Endothelial cell of umbilical vein (primary cell): ENCODE data around the gene TEDC2. TPM values are rescaled to one million over a fixed set of nuclear protein-coding genes. Genes with fewer than 3 reads are reported as not detected.
A peak's percentile ranks its signal among the peaks of the same experiment; 100 is the strongest.

Experiments used
- BruUV-seq: library from RNA; stranded (reverse); fragments of 400-500 nt; replicated peaks from 2 replicates; lab custom pipeline; 2021; lab: Mats Ljungman, UMichigan
- CTCF ChIA-PET: fragments of 300-600, 350-600 bp; sonication (Branson Sonifier 250); formaldehyde crosslinking; loops from one replicate; lab custom pipeline; 2021; ENCODE audit warnings: antibody characterized with exemption, inconsistent platforms; lab: Charles Lee
- POLR2A ChIA-PET: fragments of 300-600, 350-600 bp; sonication (Branson Sonifier 250); formaldehyde crosslinking; loops from one replicate; lab custom pipeline; 2021; ENCODE audit warnings: antibody characterized with exemption, inconsistent platforms; lab: Charles Lee
- DNase-seq: peaks from one replicate; pipeline ENCODE4 v3.0.0-alpha.2; 2011; ENCODE audit warnings: low read depth, low spot score
- FAIRE-seq: peaks from 2 replicates; lab custom pipeline; 2011; peaks lifted over from hg19 to GRCh38; lab: Jason Lieb, UNC
- H2AFZ ChIP-seq: 2 replicates; pipeline ENCODE4 v1.6.0; 2012; ENCODE audit warnings: low read depth, low read length, control low read depth, inconsistent platforms
- H3K27ac ChIP-seq: 2 replicates; pipeline ENCODE4 v1.5.1; 2011; ENCODE audit warnings: low read depth, mild to moderate bottlenecking, control low read depth, low read length, moderate library complexity; ENCODE audit not compliant: insufficient read depth
- H3K27me3 ChIP-seq, 2 experiments: 2 replicates each; pipeline versions ENCODE4 v1.6.0 to v1.6.1; 2011; ENCODE audit warnings: low read length in 2 of 2, mixed read lengths in 1 of 2; ENCODE audit not compliant: control insufficient read depth in 2 of 2, insufficient read depth in 2 of 2
- H3K36me3 ChIP-seq, 2 experiments: 2 replicates in 1 of 2; 3 replicates in 1 of 2; pipeline ENCODE4 v1.5.1; 2011; ENCODE audit warnings: low read length in 2 of 2, mild to moderate bottlenecking in 1 of 2, moderate library complexity in 1 of 2; ENCODE audit not compliant: control insufficient read depth in 2 of 2, insufficient read depth in 2 of 2; ENCODE audit errors: extremely low read depth in 1 of 2
- H3K4me1 ChIP-seq: 3 replicates; pipeline ENCODE4 v1.5.1; 2011; ENCODE audit warnings: mild to moderate bottlenecking, low read length; ENCODE audit not compliant: control insufficient read depth, insufficient read depth; ENCODE audit errors: extremely low read depth
- H3K4me2 ChIP-seq: 2 replicates; pipeline ENCODE4 v1.6.1; 2011; ENCODE audit warnings: low read length, control low read depth, mixed read lengths; ENCODE audit not compliant: insufficient read depth
- H3K4me3 ChIP-seq, 3 experiments: fragments of 200-600 bp in 1 of 3; sonication (generic), shearing (Covaris generic) in 1 of 3; replicated peaks in 1 of 3; 2 replicates each; pipeline ENCODE4 v1.5.1; 2011 to 2016; ENCODE audit warnings: control low read depth in 3 of 3, low read length in 3 of 3, mild to moderate bottlenecking in 2 of 3, inconsistent platforms in 1 of 3, low read depth in 1 of 3, moderate library complexity in 1 of 3; ENCODE audit not compliant: insufficient read depth in 1 of 3
- H3K79me2 ChIP-seq: 2 replicates; pipeline ENCODE4 v1.6.0; 2012; ENCODE audit warnings: low read length, inconsistent platforms; ENCODE audit not compliant: control insufficient read depth, insufficient read depth
- H3K9ac ChIP-seq: replicated peaks from 2 replicates; pipeline ENCODE3; 2011; ENCODE audit warnings: low read length, control low read depth; ENCODE audit not compliant: insufficient read depth; ENCODE audit errors: extremely low read depth
- H3K9me1 ChIP-seq: replicated peaks from 3 replicates; pipeline ENCODE4 v1.6.0; 2011; ENCODE audit warnings: mild to moderate bottlenecking, low read length; ENCODE audit not compliant: control insufficient read depth, insufficient read depth; ENCODE audit errors: extremely low read depth
- H3K9me3 ChIP-seq: replicated peaks from 2 replicates; pipeline ENCODE4 v1.5.1; 2012; ENCODE audit warnings: low read length, inconsistent platforms; ENCODE audit not compliant: control insufficient read depth, insufficient read depth
- H4K20me1 ChIP-seq: replicated peaks from 2 replicates; pipeline ENCODE3; 2011; ENCODE audit warnings: mild to moderate bottlenecking, low read length; ENCODE audit not compliant: control insufficient read depth, insufficient read depth; ENCODE audit errors: extremely low read depth
- CTCF ChIP-seq, 2 donors: IDR thresholded peaks; 1 replicate in 1 of 2; 2 replicates in 1 of 2; pipeline ENCODE4 v1.5.1; 2011; ENCODE audit warnings: low read length in 2 of 2, mild to moderate bottlenecking in 2 of 2, moderate library complexity in 2 of 2, control low read depth in 1 of 2, inconsistent platforms in 1 of 2, low read depth in 1 of 2; ENCODE audit not compliant: insufficient read depth in 1 of 2; ENCODE audit errors: extremely low read depth in 1 of 2
- EZH2 ChIP-seq: IDR thresholded peaks from 2 replicates; pipeline ENCODE4 v1.6.1; 2012; ENCODE audit warnings: borderline replicate concordance, low read depth, mild to moderate bottlenecking, moderate library complexity, low read length, inconsistent platforms; ENCODE audit not compliant: severe bottlenecking
- FOS ChIP-seq: IDR thresholded peaks from 2 replicates; pipeline ENCODE4 v1.6.1; 2011; ENCODE audit warnings: mild to moderate bottlenecking, low read length, moderate library complexity, borderline replicate concordance; ENCODE audit not compliant: insufficient read depth
- GATA2 ChIP-seq: IDR thresholded peaks from 2 replicates; pipeline ENCODE4 v1.7.0; 2011; ENCODE audit warnings: low read depth, mild to moderate bottlenecking, moderate library complexity, mixed read lengths, low read length; ENCODE audit not compliant: insufficient read length, insufficient read depth
- JUN ChIP-seq: IDR thresholded peaks from 2 replicates; pipeline ENCODE4 v1.6.1; 2011; ENCODE audit warnings: borderline replicate concordance, low read depth; ENCODE audit not compliant: insufficient read length, insufficient read depth
- MAX ChIP-seq: IDR thresholded peaks from 2 replicates; pipeline ENCODE4 v1.6.1; 2011; ENCODE audit not compliant: insufficient read depth, insufficient read length
- MYC ChIP-seq: IDR thresholded peaks from one replicate; pipeline ENCODE4 v1.6.1; 2011; ENCODE audit warnings: mild to moderate bottlenecking, low read depth, low read length
- POLR2A ChIP-seq: IDR thresholded peaks from 2 replicates; pipeline ENCODE4 v1.6.1; 2012; ENCODE audit warnings: low read depth, mild to moderate bottlenecking, control low read depth, low read length
- POLR2AphosphoS5 ChIP-seq: IDR thresholded peaks from 2 replicates; pipeline ENCODE4 v1.6.1; 2012; ENCODE audit warnings: low read depth, mild to moderate bottlenecking, control low read depth, low read length, moderate library complexity; ENCODE audit not compliant: insufficient read depth
- dilution Hi-C: fragments of 300-500 bp; cut with MboI; formaldehyde crosslinking; loops from one replicate; pipeline ENCODE4 v1.15.0; 2019; ENCODE audit warnings: low sequenced_read_pairs; ENCODE audit not compliant: extremely low pct_ligation_motif_present
- intact Hi-C: fragments of 100-400 bp; cut with micrococcal nuclease; formaldehyde crosslinking; loops from one replicate; pipeline ENCODE4 v1.10.0; 2022
- polyA plus RNA-seq, 4 experiments: library from polyadenylated mRNA; depleted of rRNA in 3 of 4; stranded (reverse) in 3 of 4; unstranded in 1 of 4; fragments of >200 nt; gene quantifications; 2 replicates each; pipeline versions ENCODE4 v1.2.1 to v1.2.3, GENCODE V29; 2011 to 2012; ENCODE audit warnings: missing spikeins in 1 of 4
- total RNA-seq: library from RNA; stranded (reverse); gene quantifications from 2 replicates; pipeline ENCODE4 v1.2.3, GENCODE V29; 2021

TEDC2 gene
- total and polyA plus RNA-seq, 2 donors (not counting 3 experiments of a cell fraction or from before 2014, with no cell fraction given): 7.6 to 12.7 TPM

- H2AFZ ChIP-seq: no peak overlapping the region
- H3K4me2 ChIP-seq: no peak overlapping the region
- H3K27ac ChIP-seq: no peak overlapping the region
- no peak for DNase-seq
- no peak overlapping the region for H3K4me3 ChIP-seq
- CTCF ChIA-PET: no interaction called here
- H3K79me2 ChIP-seq: peaks cover 6% of the 10 kb centered on the region
- BruUV-seq: no TSS peak
- H3K4me1 ChIP-seq: peaks cover 15% of the 10 kb centered on the region
- peaks cover 18 to 22% of the 10 kb centered on the region in 2 experiments for H3K27me3 ChIP-seq
- dilution Hi-C loops (no loop called here), intact Hi-C loops (no loop called here)
- FAIRE-seq: no peak
- H4K20me1 ChIP-seq: no peaks in the 10 kb centered on the region
- no peak overlapping the region for H3K9ac ChIP-seq
- no peaks in the 10 kb centered on the region for H3K9me1 ChIP-seq
- POLR2A ChIA-PET: no interaction called here
- peak; percentile 73 for TF ChIP-seq EZH2
- no peak for TF ChIP-seq FOS
- H3K36me3 ChIP-seq: no peaks in the 10 kb centered on the region
- H3K9me3 ChIP-seq: no peaks in the 10 kb centered on the region
Measured at GRCh38 chr16:2471653-2472487, 12.0 kb downstream of the TEDC2 start.

GRCh38 chr16:2472488-2472864 is 12.6 kb downstream of the TEDC2 start:
- DNase-seq: no peak
- BruUV-seq: no TSS peak
- Histone ChIP-seq H4K20me1 (no peaks in the 10 kb centered on the region), H3K4me2 (no peak overlapping the region), H3K9me1 (no peaks in the 10 kb centered on the region), H3K27me3 (peaks cover 18 to 22% of the 10 kb centered on the region in 2 experiments), H3K4me3 (no peak overlapping the region), H3K9ac (no peak overlapping the region), H3K27ac (no peak overlapping the region), H3K4me1 (peaks cover 15% of the 10 kb centered on the region), H3K9me3 (no peaks in the 10 kb centered on the region), H3K79me2 (peaks cover 6% of the 10 kb centered on the region), H2AFZ (no peak overlapping the region), H3K36me3 (no peaks in the 10 kb centered on the region)
- CTCF ChIA-PET: no interaction called here
- FAIRE-seq: no peak
- dilution Hi-C loops: no loop called here
- POLR2A ChIA-PET: no interaction called here
- intact Hi-C loops: no loop called here
- no peak for TF ChIP-seq POLR2AphosphoS5
- TF ChIP-seq MYC: no peak
- TF ChIP-seq GATA2: no peak
- TF ChIP-seq POLR2A: no peak
- TF ChIP-seq JUN: no peak
- no peak for TF ChIP-seq MAX
- TF ChIP-seq CTCF (IDR thresholded peaks at IDR 0.05; ENCODE audit: extremely low read depth in 1 of 2, insufficient read depth in 1 of 2, low read depth in 1 of 2, low read length in 2 of 2): no peak
- TF ChIP-seq FOS: no peak
